Purkinje cell (primary cell): ENCODE results near the gene CATSPER3. TPM values are rescaled to one million over a fixed set of nuclear protein-coding genes. Genes with fewer than 3 reads are reported as not detected.

ENCODE experiments used
- polyA plus RNA-seq: library from polyadenylated mRNA; unstranded; fragments of >200 nt; fragmentation: Nextera tagmentation; gene quantifications from 2 replicates; pipeline ENCODE4 v1.2.1, GENCODE V29; 2014

CATSPER3 gene
- not detected in 2 replicates for polyA plus RNA-seq

GRCh38 chr5:134967607-134968006 lies at the start of gene CATSPER3:
Gene CATSPER3, plus strand, starts transcription at chr5:134967907. Its CDS starts 85 bp downstream, at chr5:134967992.

GRCh38 chr5:135033901-135034235 lies 66.2 kb downstream of the CATSPER3 start, which contains the start of gene PITX1:
Gene PITX1, minus strand, starts transcription at chr5:135034228. Its CDS starts 347 bp downstream, at chr5:135033881.

Other genes with a start within 250 kb of the CATSPER3 start
- gene CAMLG, start 229.4 kb upstream of the CATSPER3 start, polyA plus RNA-seq: 122 and 148 TPM in 2 replicates
- gene DDX46, start 209.1 kb upstream of the CATSPER3 start, polyA plus RNA-seq: 33.1 and 35.5 TPM in 2 replicates
- 35.8 and 38.5 TPM in 2 replicates for gene C5orf24, start 121.9 kb upstream of the CATSPER3 start, polyA plus RNA-seq
- gene TXNDC15, start 93.5 kb upstream of the CATSPER3 start, polyA plus RNA-seq: 93.7 and 99.4 TPM in 2 replicates
- 4.4 and 5.6 TPM in 2 replicates for gene PCBD2, start 62.8 kb upstream of the CATSPER3 start, polyA plus RNA-seq
- not detected in 2 replicates for gene PITX1, start 66.3 kb downstream of the CATSPER3 start, polyA plus RNA-seq